Hematopoietic multipotent progenitor cell treated with erythropoietin and hydrocortisone succinate and interleukin-3 and kit ligand, for 6 days (in vitro differentiated cells): Measurements from ENCODE around the gene CATSPER2.
"Not testable (repeated sequence)": the region's sequence is repeated elsewhere in the genome, so short reads cannot be mapped to it uniquely, and the experiment has no call there.

Experiments
- DNase-seq: peaks from one replicate; pipeline ENCODE4 v3.0.0-alpha.2; 2015

The CATSPER2 gene

DNA sequence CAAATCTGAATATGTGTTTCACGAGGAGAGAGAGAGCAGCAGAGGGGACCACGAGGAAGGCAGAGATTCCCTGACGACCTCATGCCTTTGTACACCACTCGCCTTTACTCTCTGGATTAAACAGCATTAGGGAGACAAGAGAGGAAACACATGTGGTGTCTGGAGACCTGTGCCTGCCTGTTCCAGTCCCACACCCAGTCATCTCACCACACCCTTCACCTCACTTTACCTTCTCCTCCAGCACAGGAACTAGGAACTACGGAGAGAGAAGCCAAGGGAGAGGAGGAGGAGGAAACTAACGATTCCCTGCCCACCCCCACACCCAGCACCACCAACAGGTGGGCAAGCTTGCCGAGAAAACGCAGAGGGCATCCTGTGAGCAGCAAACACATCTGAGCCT lies 55.8 kb downstream of the CATSPER2 start:
- DNase-seq = not testable (repeated sequence)

DNA sequence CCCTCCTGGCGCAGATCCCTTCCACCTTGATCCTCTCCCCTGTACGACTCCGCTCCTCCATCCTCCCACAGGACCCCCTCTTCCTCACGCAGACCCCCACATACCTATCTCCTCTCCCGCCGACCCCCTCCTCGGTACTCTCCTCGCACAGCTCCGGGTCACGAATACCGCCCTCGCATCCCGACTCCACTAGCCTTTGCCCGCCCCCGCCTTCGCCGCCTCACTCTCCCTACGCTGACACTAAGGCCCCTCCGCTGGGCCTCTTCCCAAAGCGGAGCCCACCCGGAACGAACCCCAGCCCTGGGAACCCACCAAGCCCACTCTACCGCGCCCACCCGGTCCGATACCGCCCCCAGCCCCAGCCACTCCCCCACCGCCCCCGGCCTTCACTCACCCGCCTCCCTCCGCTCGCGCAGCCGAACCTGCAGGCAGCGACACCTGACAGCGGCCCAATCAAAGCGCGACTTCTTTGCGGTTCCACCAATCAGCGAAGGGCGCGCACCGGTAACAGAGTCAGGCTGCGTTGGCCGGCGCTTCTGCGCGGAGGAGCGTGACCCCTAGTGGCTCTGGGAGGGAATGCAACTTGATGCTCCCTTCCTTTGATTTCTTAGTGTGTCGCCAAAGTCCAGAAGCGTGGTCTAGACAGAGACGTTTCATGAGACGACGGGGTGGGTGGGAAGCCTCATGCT lies 58.7 kb downstream of the CATSPER2 start, which contains the start of gene PPIP5K1:
Gene PPIP5K1, minus strand, starts transcription at position 431 of the 689 bp plus-strand sequence. CDS start 5,704 bp downstream, outside the sequence.
- not testable (repeated sequence) for DNase-seq
